ENCODE measurements around the gene HECW1. TPM values are rescaled to one million over a fixed set of nuclear protein-coding genes. Genes with fewer than 3 reads are reported as not detected.
A peak's percentile ranks its signal among the peaks of the same experiment; 100 is the strongest.
"Not testable (repeated sequence)": the region's sequence is repeated elsewhere in the genome, so short reads cannot be mapped to it uniquely, and the experiment has no call there.

Gene HECW1
- total and polyA plus RNA-seq, 4 experiments from 2014 or later, result not detected

DNA sequence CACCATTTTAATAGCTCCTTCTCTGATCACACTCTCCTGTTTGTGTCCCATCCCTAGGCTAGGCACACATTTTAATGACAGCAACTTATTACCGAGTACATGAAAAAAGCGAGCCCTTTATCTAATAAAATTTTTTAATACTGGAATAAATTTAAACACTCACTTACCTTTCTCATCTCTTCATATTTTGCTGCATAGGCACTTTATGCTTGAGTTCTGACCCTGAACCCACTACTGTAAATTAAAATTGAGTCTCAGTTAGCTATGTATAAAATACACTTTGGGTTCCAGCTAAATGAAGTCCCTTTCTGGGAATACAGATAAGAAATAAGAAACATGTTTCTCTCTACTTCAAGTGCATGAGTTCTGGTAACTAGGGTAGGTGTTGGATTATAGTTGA is 104.6 kb downstream of the HECW1 start:
- DNase-seq, result no peak
- ChIA-PET POLR2A (ENCODE audit: partially characterized antibody) (no interaction called here), CTCF (ENCODE audit: partially characterized antibody) (no interaction called here)
- Histone ChIP-seq H3K36me3 (ENCODE audit: insufficient read depth, low read length) (no peaks in the 10 kb centered on the region), H3K9me3 (ENCODE audit: control insufficient read depth in 1 of 2, low read length in 2 of 2) (no peaks in the 10 kb centered on the region), H3K27me3 (ENCODE audit: insufficient read depth, low read length) (no peaks in the 10 kb centered on the region), H3K4me1 (ENCODE audit: insufficient read depth, low read length) (no peaks in the 10 kb centered on the region), H3K4me3 (ENCODE audit: low read length in 2 of 2) (no peak overlapping the region), H3K27ac (ENCODE audit: low read depth, low read length) (no peak overlapping the region)
- Mint-ChIP-seq H3K4me3 (no peak overlapping the region), H3K36me3 (no peaks in the 10 kb centered on the region), H3K4me1 (no peaks in the 10 kb centered on the region), H3K27ac (no peak overlapping the region), H3K27me3 (peaks cover 10 to 18% of the 10 kb centered on the region in 2 donors), H3K9me3 (peaks cover 0 to 2% (median 0%) of the 10 kb centered on the region in 8 donors)
- intact Hi-C loops (cut with micrococcal nuclease), result no loop called here

DNA sequence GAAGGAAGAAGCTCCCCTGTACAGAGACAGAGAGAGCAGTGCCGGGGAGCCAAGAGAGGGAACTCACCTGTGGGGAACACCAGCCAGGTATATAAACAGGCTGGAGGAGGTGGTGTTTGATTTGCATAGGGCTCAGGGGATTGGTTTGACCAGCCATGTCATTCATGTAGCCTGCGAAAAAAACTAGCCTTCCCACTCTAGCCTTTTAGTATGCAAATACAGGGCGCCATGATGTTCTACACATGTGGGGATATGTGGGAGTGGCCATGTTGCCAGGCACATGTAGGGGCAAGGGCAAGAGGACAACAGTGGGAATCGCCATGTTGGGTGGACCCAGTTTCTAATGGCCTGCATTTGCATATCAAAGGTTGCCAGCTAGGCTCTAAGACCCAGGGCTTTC is 106.5 kb downstream of the HECW1 start:
- not testable (repeated sequence) for H3K9me3 Mint-ChIP-seq

DNA sequence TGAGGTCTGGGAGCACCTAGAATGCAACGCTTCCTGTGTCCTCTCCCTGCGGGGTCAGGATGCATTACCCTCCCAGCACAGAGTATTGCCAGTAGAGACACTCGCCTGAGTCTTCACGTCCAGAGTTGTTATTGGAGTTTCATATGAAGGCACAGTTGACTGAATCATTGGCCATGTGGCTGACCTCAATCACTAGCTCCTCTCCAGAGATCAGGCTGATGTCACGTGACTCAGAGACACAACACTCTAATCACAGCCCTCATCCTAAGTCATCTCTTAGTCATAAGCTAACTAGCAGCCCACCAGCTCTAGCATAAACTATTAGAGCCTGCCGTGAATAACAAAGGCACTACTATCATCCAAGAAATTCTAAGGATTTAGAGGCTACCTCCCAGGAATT is 107.8 kb downstream of the HECW1 start:
- CTCF ChIA-PET (ENCODE audit: partially characterized antibody), result no interaction called here
- no peak for DNase-seq
- H3K36me3 ChIP-seq (ENCODE audit: insufficient read depth, low read length), result no peaks in the 10 kb centered on the region
- Mint-ChIP-seq H3K4me1 (no peaks in the 10 kb centered on the region), H3K27ac (no peak overlapping the region), H3K4me3 (no peak overlapping the region), H3K27me3 (peaks cover 9 to 11% of the 10 kb centered on the region in 2 donors), H3K36me3 (no peaks in the 10 kb centered on the region), H3K9me3 (peaks cover 0 to 2% (median 0%) of the 10 kb centered on the region in 8 donors)
- H3K4me1 ChIP-seq (ENCODE audit: insufficient read depth, low read length), result no peaks in the 10 kb centered on the region
- intact Hi-C loops (cut with micrococcal nuclease), result no loop called here
- no peak overlapping the region for H3K4me3 ChIP-seq (ENCODE audit: low read length in 2 of 2)
- POLR2A ChIA-PET (ENCODE audit: partially characterized antibody), result no interaction called here
- no peak overlapping the region for H3K27ac ChIP-seq (ENCODE audit: low read depth, low read length)
- H3K9me3 ChIP-seq (ENCODE audit: control insufficient read depth in 1 of 2, low read length in 2 of 2), result no peaks in the 10 kb centered on the region
- peaks cover 4% of the 10 kb centered on the region for H3K27me3 ChIP-seq (ENCODE audit: insufficient read depth, low read length)

More for the DNA sequence above, 106.5 kb downstream of the HECW1 start:
- H3K4me1 Mint-ChIP-seq; H3K4me3 Mint-ChIP-seq; H3K4me1 ChIP-seq (ENCODE audit: insufficient read depth, low read length); H3K27ac Mint-ChIP-seq; DNase-seq; H3K27me3 ChIP-seq (ENCODE audit: insufficient read depth, low read length); H3K9me3 ChIP-seq (ENCODE audit: control insufficient read depth in 1 of 2, low read length in 2 of 2); H3K4me3 ChIP-seq (ENCODE audit: low read length in 2 of 2); intact Hi-C loops (cut with micrococcal nuclease); H3K36me3 Mint-ChIP-seq; CTCF ChIA-PET (ENCODE audit: partially characterized antibody); POLR2A ChIA-PET (ENCODE audit: partially characterized antibody); H3K36me3 ChIP-seq (ENCODE audit: insufficient read depth, low read length); H3K27ac ChIP-seq (ENCODE audit: low read depth, low read length): not testable (repeated sequence)
- peaks cover 9 to 14% of the 10 kb centered on the region in 2 donors for H3K27me3 Mint-ChIP-seq

DNA sequence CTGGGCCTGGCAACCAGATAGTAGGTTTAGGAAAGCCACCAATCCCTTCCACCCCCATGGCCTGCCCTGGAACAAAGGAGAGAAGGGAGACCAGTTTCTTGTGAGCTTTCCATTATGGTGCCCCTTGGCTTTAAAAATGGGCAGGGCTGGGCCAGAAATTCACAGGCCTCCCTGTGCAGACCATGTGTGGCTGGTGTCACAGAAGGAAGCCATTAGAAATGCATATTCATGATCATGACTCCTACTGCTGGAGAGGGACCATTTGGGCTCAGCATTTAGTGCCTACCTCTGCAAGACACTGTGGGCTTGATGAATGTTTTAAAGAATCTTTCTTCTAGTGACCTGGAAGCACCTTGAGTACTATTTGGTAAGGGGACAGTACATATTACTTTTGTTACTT is 108.3 kb downstream of the HECW1 start:
- CTCF ChIA-PET (ENCODE audit: partially characterized antibody), result no interaction called here
- Mint-ChIP-seq H3K4me3 (no peak overlapping the region), H3K4me1 (no peaks in the 10 kb centered on the region), H3K27ac (no peak overlapping the region), H3K36me3 (no peaks in the 10 kb centered on the region), H3K9me3 (peaks cover 0 to 2% (median 0%) of the 10 kb centered on the region in 8 donors), H3K27me3 (peaks cover 9 to 10% of the 10 kb centered on the region in 2 donors)
- Histone ChIP-seq H3K9me3 (ENCODE audit: control insufficient read depth in 1 of 2, low read length in 2 of 2) (no peaks in the 10 kb centered on the region), H3K36me3 (ENCODE audit: insufficient read depth, low read length) (no peaks in the 10 kb centered on the region), H3K4me1 (ENCODE audit: insufficient read depth, low read length) (no peaks in the 10 kb centered on the region), H3K27ac (ENCODE audit: low read depth, low read length) (no peak overlapping the region), H3K27me3 (ENCODE audit: insufficient read depth, low read length) (peaks cover 4% of the 10 kb centered on the region), H3K4me3 (ENCODE audit: low read length in 2 of 2) (no peak overlapping the region)
- POLR2A ChIA-PET (ENCODE audit: partially characterized antibody), result no interaction called here
- intact Hi-C loops (cut with micrococcal nuclease), result no loop called here
- DNase-seq, result no peak

DNA sequence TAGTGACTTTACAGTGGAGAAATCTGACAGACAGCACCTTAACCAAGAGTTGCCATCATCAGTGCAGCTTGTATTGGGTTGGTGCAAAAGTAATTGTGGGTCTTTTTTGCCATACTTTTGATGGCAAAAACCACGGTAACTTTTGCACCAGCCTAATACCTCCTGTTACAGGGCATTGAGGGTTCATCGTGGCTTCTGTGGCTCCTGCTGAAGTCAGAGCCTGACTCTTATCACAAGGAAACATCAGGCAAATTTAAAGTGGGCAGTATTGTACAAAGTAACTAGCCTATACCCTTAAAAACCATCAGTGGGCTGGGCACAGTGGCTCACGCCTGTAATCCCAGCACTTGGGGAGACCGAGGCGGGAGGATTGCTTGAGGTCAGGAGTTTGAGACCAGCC is 117.4 kb downstream of the HECW1 start:
- Mint-ChIP-seq H3K4me1 (no peaks in the 10 kb centered on the region), H3K27me3 (peaks cover 10 to 14% of the 10 kb centered on the region in 2 donors), H3K9me3 (no peaks in the 10 kb centered on the region), H3K4me3 (no peak overlapping the region), H3K27ac (no peak overlapping the region), H3K36me3 (no peaks in the 10 kb centered on the region)
- H3K4me1 ChIP-seq (ENCODE audit: insufficient read depth, low read length), result no peaks in the 10 kb centered on the region
- intact Hi-C loops (cut with micrococcal nuclease), result no loop called here
- H3K27ac ChIP-seq (ENCODE audit: low read depth, low read length), result no peak overlapping the region
- CTCF ChIA-PET (ENCODE audit: partially characterized antibody), result no interaction called here
- H3K9me3 ChIP-seq (ENCODE audit: control insufficient read depth in 1 of 2, low read length in 2 of 2), result no peaks in the 10 kb centered on the region
- no peak for DNase-seq
- peaks cover under 1% of the 10 kb centered on the region for H3K27me3 ChIP-seq (ENCODE audit: insufficient read depth, low read length)
- no peaks in the 10 kb centered on the region for H3K36me3 ChIP-seq (ENCODE audit: insufficient read depth, low read length)
- H3K4me3 ChIP-seq (ENCODE audit: low read length in 2 of 2), result no peak overlapping the region
- POLR2A ChIA-PET (ENCODE audit: partially characterized antibody), result no interaction called here

DNA sequence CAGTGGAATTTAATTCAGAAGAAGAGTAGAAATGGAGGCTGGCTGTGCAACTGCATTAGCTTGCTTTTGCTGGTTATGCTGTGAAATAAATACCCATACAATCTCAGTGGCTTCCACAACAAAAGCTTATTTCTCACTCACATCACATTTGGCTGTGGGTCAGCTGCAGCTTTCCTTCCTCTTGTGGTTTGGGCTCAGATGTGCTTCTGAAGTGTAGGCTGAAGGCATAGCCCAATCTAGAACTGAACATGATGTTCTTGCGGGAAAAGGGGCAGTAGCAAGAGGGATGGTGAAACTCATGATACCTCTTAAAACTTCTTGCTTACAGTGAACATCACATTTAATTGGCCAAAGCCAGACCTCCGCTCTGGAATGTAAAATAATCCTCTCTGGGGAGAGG is 119.9 kb downstream of the HECW1 start:
- ChIA-PET CTCF (ENCODE audit: partially characterized antibody) (no interaction called here), POLR2A (ENCODE audit: partially characterized antibody) (no interaction called here)
- Histone ChIP-seq H3K9me3 (ENCODE audit: control insufficient read depth in 1 of 2, low read length in 2 of 2) (no peaks in the 10 kb centered on the region), H3K4me3 (ENCODE audit: low read length in 2 of 2) (no peak overlapping the region), H3K36me3 (ENCODE audit: insufficient read depth, low read length) (no peaks in the 10 kb centered on the region), H3K4me1 (ENCODE audit: insufficient read depth, low read length) (no peaks in the 10 kb centered on the region), H3K27me3 (ENCODE audit: insufficient read depth, low read length) (no peaks in the 10 kb centered on the region), H3K27ac (ENCODE audit: low read depth, low read length) (no peak overlapping the region)
- Mint-ChIP-seq H3K36me3 (no peaks in the 10 kb centered on the region), H3K27ac (no peak overlapping the region), H3K9me3 (no peaks in the 10 kb centered on the region), H3K27me3 (peaks cover 7 to 14% of the 10 kb centered on the region in 2 donors), H3K4me3 (no peak overlapping the region), H3K4me1 (no peaks in the 10 kb centered on the region)
- intact Hi-C loops (cut with micrococcal nuclease), result no loop called here
- DNase-seq, result no peak

DNA sequence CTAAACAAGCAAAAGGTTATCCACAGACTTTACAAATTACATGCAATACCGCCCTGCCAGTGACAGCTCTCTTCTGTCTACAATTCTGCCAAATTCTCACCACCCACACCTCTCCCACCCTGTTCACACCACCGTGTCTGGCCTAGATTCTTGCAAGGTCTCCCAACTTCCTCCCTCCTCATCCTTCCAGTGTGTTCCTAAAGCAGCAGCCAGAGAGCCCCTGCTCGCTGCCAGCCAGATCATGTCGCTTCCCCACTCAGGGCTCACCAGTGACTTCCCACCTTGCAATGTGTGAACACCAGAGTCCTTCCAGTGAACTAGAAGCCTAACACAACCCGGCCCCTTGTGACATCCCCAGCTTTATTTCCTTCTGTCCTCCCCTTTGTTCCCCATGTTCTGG is 121.6 kb downstream of the HECW1 start:
- Histone ChIP-seq H3K4me1 (ENCODE audit: insufficient read depth, low read length) (no peaks in the 10 kb centered on the region), H3K36me3 (ENCODE audit: insufficient read depth, low read length) (no peaks in the 10 kb centered on the region), H3K9me3 (ENCODE audit: control insufficient read depth in 1 of 2, low read length in 2 of 2) (no peaks in the 10 kb centered on the region), H3K27ac (ENCODE audit: low read depth, low read length) (no peak overlapping the region), H3K4me3 (ENCODE audit: low read length in 2 of 2) (no peak overlapping the region), H3K27me3 (ENCODE audit: insufficient read depth, low read length) (no peaks in the 10 kb centered on the region)
- Mint-ChIP-seq H3K9me3 (no peaks in the 10 kb centered on the region), H3K36me3 (no peaks in the 10 kb centered on the region), H3K27ac (no peak overlapping the region), H3K4me3 (no peak overlapping the region), H3K27me3 (peaks cover 7 to 12% of the 10 kb centered on the region in 2 donors), H3K4me1 (no peaks in the 10 kb centered on the region)
- intact Hi-C loops (cut with micrococcal nuclease), result no loop called here
- ChIA-PET POLR2A (ENCODE audit: partially characterized antibody) (no interaction called here), CTCF (ENCODE audit: partially characterized antibody) (interaction anchor here (1.2 kb wide), 1 partner anchor 27 kb away, joined by 4 read pairs; no protein-coding TSS in a partner anchor)
- DNase-seq, result no peak

DNA sequence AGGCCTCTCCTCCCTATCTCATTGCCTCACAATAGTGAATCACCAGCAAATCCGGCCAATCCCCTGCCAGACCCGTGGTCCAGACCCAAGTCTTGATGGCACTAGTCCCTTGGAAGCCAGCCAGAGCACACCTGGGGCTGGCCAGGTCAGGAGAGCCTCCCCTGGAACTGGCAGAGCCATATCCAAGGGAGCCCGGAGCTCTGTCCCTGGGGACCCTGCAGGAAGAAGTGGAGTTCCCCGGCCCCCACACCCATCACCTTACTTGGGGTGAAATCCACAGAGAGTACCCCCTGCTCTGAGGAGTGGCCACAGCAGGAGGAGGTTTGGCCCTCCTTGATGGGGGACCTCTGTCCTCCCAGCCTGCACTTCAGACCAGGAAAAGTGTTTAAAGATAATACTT is 122.5 kb downstream of the HECW1 start:
- DNase-seq, result no peak
- Mint-ChIP-seq H3K27ac (peak overlapping the region in 1 of 7 donors; percentile 6), H3K9me3 (no peaks in the 10 kb centered on the region), H3K27me3 (peaks cover 4 to 10% of the 10 kb centered on the region in 2 donors), H3K4me1 (no peaks in the 10 kb centered on the region), H3K4me3 (no peak overlapping the region), H3K36me3 (no peaks in the 10 kb centered on the region)
- H3K27me3 ChIP-seq (ENCODE audit: insufficient read depth, low read length), result no peaks in the 10 kb centered on the region
- no peaks in the 10 kb centered on the region for H3K36me3 ChIP-seq (ENCODE audit: insufficient read depth, low read length)
- no peak overlapping the region for H3K27ac ChIP-seq (ENCODE audit: low read depth, low read length)
- intact Hi-C loops (cut with micrococcal nuclease), result no loop called here
- ChIA-PET POLR2A (ENCODE audit: partially characterized antibody) (no interaction called here), CTCF (ENCODE audit: partially characterized antibody) (no interaction called here)
- H3K4me1 ChIP-seq (ENCODE audit: insufficient read depth, low read length), result no peaks in the 10 kb centered on the region
- H3K9me3 ChIP-seq (ENCODE audit: control insufficient read depth in 1 of 2, low read length in 2 of 2), result no peaks in the 10 kb centered on the region
- H3K4me3 ChIP-seq (ENCODE audit: low read length in 2 of 2), result no peak overlapping the region

Measured in CD4-positive, alpha-beta memory T cell (primary cell).